H9 (cell line): ENCODE measurements around the gene SLC25A11. TPM values are rescaled to one million over a fixed set of nuclear protein-coding genes. Genes with fewer than 3 reads are reported as not detected.

Experiments used
- DNase-seq: peaks from one replicate; pipeline ENCODE4 v3.0.0-alpha.2; 2017
- H2AFZ ChIP-seq: one replicate; pipeline ENCODE4 v1.6.1; 2013; ENCODE audit warnings: mild to moderate bottlenecking, low read length, control low read depth, moderate library complexity
- H2AK5ac ChIP-seq: 2 replicates; pipeline ENCODE4 v1.6.1; 2013; ENCODE audit warnings: low read length, control low read depth, mixed read lengths; ENCODE audit not compliant: insufficient read length
- H2BK120ac ChIP-seq: one replicate; pipeline ENCODE4 v1.6.1; 2013; ENCODE audit warnings: low read depth, mild to moderate bottlenecking, low read length, control low read depth, inconsistent platforms; ENCODE audit not compliant: poor library complexity, severe bottlenecking
- H2BK12ac ChIP-seq: 2 replicates; pipeline ENCODE4 v1.6.1; 2013; ENCODE audit warnings: low read length, control low read depth, mixed read lengths, low read depth; ENCODE audit not compliant: insufficient read length
- H2BK15ac ChIP-seq: 2 replicates; pipeline ENCODE4 v1.6.1; 2013; ENCODE audit warnings: low read depth, low read length, control low read depth
- H2BK20ac ChIP-seq: one replicate; pipeline ENCODE4 v1.6.1; 2013; ENCODE audit warnings: low read depth, mild to moderate bottlenecking, low read length, control low read depth, inconsistent platforms; ENCODE audit not compliant: poor library complexity, severe bottlenecking
- H2BK5ac ChIP-seq: 2 replicates; pipeline ENCODE4 v1.6.1; 2013; ENCODE audit warnings: low read length, control low read depth, mixed read lengths; ENCODE audit not compliant: insufficient read length
- H3K14ac ChIP-seq: 2 replicates; pipeline ENCODE4 v1.6.1; 2013; ENCODE audit warnings: low read length, control low read depth; ENCODE audit not compliant: insufficient read depth
- H3K18ac ChIP-seq: 2 replicates; pipeline ENCODE4 v1.6.1; 2013; ENCODE audit warnings: low read depth, mild to moderate bottlenecking, mixed read lengths, low read length, control low read depth; ENCODE audit not compliant: insufficient read length
- H3K23ac ChIP-seq: 2 replicates; pipeline ENCODE4 v1.6.1; 2013; ENCODE audit warnings: low read length, control low read depth, mixed read lengths, low read depth; ENCODE audit not compliant: insufficient read length
- H3K23me2 ChIP-seq: 2 replicates; pipeline ENCODE4 v1.6.1; 2013; ENCODE audit warnings: low read depth, mild to moderate bottlenecking, mixed read lengths, low read length, control low read depth; ENCODE audit not compliant: insufficient read length, poor library complexity, severe bottlenecking
- H3K27ac ChIP-seq: 2 replicates; pipeline ENCODE4 v1.5.1; 2013; ENCODE audit warnings: low read length, control low read depth, mixed read lengths, low read depth; ENCODE audit not compliant: insufficient read length
- H3K27me3 ChIP-seq: 2 replicates; pipeline ENCODE4 v1.6.1; 2013; ENCODE audit warnings: low read length, control low read depth, inconsistent platforms; ENCODE audit not compliant: insufficient read depth
- H3K4ac ChIP-seq: 2 replicates; pipeline ENCODE4 v1.6.1; 2013; ENCODE audit warnings: low read depth, mild to moderate bottlenecking, control low read depth, inconsistent platforms, low read length, moderate library complexity
- H3K4me1 ChIP-seq: 2 replicates; pipeline ENCODE4 v1.6.1; 2013; ENCODE audit warnings: low read length, control low read depth, inconsistent platforms; ENCODE audit not compliant: insufficient read depth
- H3K4me2 ChIP-seq: 2 replicates; pipeline ENCODE4 v1.6.1; 2013; ENCODE audit warnings: low read length, control low read depth, mixed read lengths; ENCODE audit not compliant: insufficient read length, insufficient read depth
- H3K56ac ChIP-seq: 2 replicates; pipeline ENCODE4 v1.6.1; 2013; ENCODE audit warnings: low read depth, mild to moderate bottlenecking, mixed read lengths, low read length, control low read depth; ENCODE audit not compliant: insufficient read length
- H3K79me1 ChIP-seq: 2 replicates; pipeline ENCODE4 v1.6.1; 2013; ENCODE audit warnings: low read depth, mild to moderate bottlenecking, moderate library complexity, low read length, control low read depth, inconsistent platforms; ENCODE audit not compliant: insufficient read depth, poor library complexity, severe bottlenecking
- H3K79me2 ChIP-seq: 2 replicates; pipeline ENCODE4 v1.6.1; 2013; ENCODE audit warnings: low read length, control low read depth, inconsistent platforms; ENCODE audit not compliant: insufficient read depth
- H3K9ac ChIP-seq: 2 replicates; pipeline ENCODE4 v1.6.1; 2013; ENCODE audit warnings: low read length, control low read depth, mixed read lengths; ENCODE audit not compliant: insufficient read length; ENCODE audit errors: extremely low read depth
- H3K9me3 ChIP-seq: one replicate; pipeline ENCODE4 v1.6.1; 2013; ENCODE audit warnings: low read depth, low read length, inconsistent platforms; ENCODE audit not compliant: control insufficient read depth
- H3T11ph ChIP-seq: one replicate; pipeline ENCODE4 v1.6.1; 2013; ENCODE audit warnings: mild to moderate bottlenecking, low read length, control low read depth, inconsistent platforms
- H4K20me1 ChIP-seq: one replicate; pipeline ENCODE4 v1.6.1; 2013; ENCODE audit not compliant: control insufficient read depth, insufficient read length, insufficient read depth
- H4K5ac ChIP-seq: 2 replicates; pipeline ENCODE4 v1.6.1; 2013; ENCODE audit warnings: low read depth, mild to moderate bottlenecking, mixed read lengths, low read length, control low read depth; ENCODE audit not compliant: insufficient read length
- H4K8ac ChIP-seq: replicated peaks from 2 replicates; pipeline ENCODE4 v1.6.1; 2013; ENCODE audit warnings: low read length, control low read depth, mixed read lengths, low read depth; ENCODE audit not compliant: insufficient read length
- H4K91ac ChIP-seq: 2 replicates; pipeline ENCODE4 v1.6.1; 2013; ENCODE audit warnings: low read depth, mild to moderate bottlenecking, moderate library complexity, mixed read lengths, low read length, control low read depth; ENCODE audit not compliant: insufficient read length
- H3K27ac Mint-ChIP-seq, 3 experiments: 2 replicates in 2 of 3; 3 replicates in 1 of 3; pipeline ENCODE4 v1.8.0; 2020 to 2021; ENCODE audit warnings: mixed read lengths in 3 of 3, mild to moderate bottlenecking in 1 of 3, moderate library complexity in 1 of 3
- H3K27me3 Mint-ChIP-seq: 2 replicates; pipeline ENCODE4 v1.8.0; 2021; ENCODE audit warnings: low read depth, mild to moderate bottlenecking, moderate library complexity, mixed read lengths
- H3K36me3 Mint-ChIP-seq, 3 experiments: 2 replicates in 2 of 3; 3 replicates in 1 of 3; pipeline ENCODE4 v1.8.0; 2020 to 2021; ENCODE audit warnings: low read depth in 3 of 3, mixed read lengths in 3 of 3; ENCODE audit not compliant: insufficient read depth in 1 of 3
- H3K4me1 Mint-ChIP-seq, 2 experiments: 2 replicates each; pipeline ENCODE4 v1.8.0; 2020; ENCODE audit warnings: mixed read lengths in 2 of 2
- H3K4me3 Mint-ChIP-seq, 2 experiments: 2 replicates in 1 of 2; 3 replicates in 1 of 2; pipeline ENCODE4 v1.8.0; 2020 to 2021; ENCODE audit warnings: mild to moderate bottlenecking in 2 of 2, mixed read lengths in 2 of 2, moderate library complexity in 1 of 2
- H3K9me3 Mint-ChIP-seq, 2 experiments: 2 replicates in 1 of 2; 3 replicates in 1 of 2; pipeline ENCODE4 v1.8.0; 2020; ENCODE audit warnings: mild to moderate bottlenecking in 2 of 2, mixed read lengths in 2 of 2, moderate library complexity in 1 of 2
- CTCF ChIP-seq: fragments of 200-600 bp; sonication (generic); conservative IDR thresholded peaks from 3 replicates; pipeline ENCODE4 v1.8.0; 2021; ENCODE audit warnings: antibody characterized with exemption, mild to moderate bottlenecking
- WGBS: extraction: QIAGEN DNeasy Blood & Tissue Kit; methylation state at CpG from one replicate; pipeline ENCODE4 v1.1.7; 2013; ENCODE audit warnings: missing lambda C conversion rate, low lambda C conversion rate, mixed read lengths; ENCODE audit not compliant: insufficient read length; ENCODE audit errors: extremely low coverage; 5-methylcytosine and 5-hydroxymethylcytosine counted together
- total RNA-seq: library from RNA; stranded (reverse); gene quantifications from 2 replicates; pipeline ENCODE4 v1.2.1, GENCODE V29; 2021

Gene SLC25A11
- total RNA-seq, 1 experiment from 2014 or later, result 74.9 TPM

DNA sequence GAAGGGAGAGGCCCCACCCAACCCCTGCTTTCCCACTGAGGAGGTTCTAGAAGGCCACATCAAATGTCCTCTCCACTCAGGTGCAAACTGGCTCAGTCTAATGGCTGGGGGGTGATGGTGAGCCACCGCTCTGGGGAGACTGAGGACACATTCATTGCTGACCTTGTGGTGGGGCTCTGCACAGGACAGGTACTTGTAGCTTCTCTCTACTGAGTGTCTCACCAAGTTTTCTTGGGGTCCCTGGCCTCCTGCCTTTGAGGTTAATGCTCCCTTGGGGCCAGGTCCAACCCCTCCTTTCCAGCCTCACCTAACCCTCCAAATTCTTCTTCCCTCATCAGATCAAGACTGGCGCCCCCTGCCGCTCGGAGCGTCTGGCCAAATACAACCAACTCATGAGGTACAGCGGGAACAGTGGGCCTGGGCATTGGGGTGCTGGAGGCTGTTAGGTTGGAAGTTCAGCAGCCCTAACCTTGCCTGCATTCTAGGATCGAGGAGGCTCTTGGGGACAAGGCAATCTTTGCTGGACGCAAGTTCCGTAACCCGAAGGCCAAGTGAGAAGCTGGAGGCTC is 16.7 kb upstream of the SLC25A11 start:
- Histone ChIP-seq H3K4ac (no peak overlapping the region), H4K91ac (no peak overlapping the region), H2BK15ac (no peak overlapping the region), H4K20me1 (no peaks in the 10 kb centered on the region), H3K23ac (no peak overlapping the region), H3K4me1 (peaks cover 3% of the 10 kb centered on the region; the same call in 1 of the 2 replicates), H3K79me2 (no peaks in the 10 kb centered on the region; the same call in 1 of the 2 replicates), H3K79me1 (no peaks in the 10 kb centered on the region), H4K8ac (no peak overlapping the region), H2BK5ac (no peak overlapping the region), H3K14ac (no peak overlapping the region), H2AFZ (no peak overlapping the region), H3K9me3 (no peaks in the 10 kb centered on the region), H3T11ph (no peak overlapping the region), H3K27me3 (no peaks in the 10 kb centered on the region), H4K5ac (no peak overlapping the region), H3K23me2 (no peaks in the 10 kb centered on the region), H3K4me2 (no peak overlapping the region), H2AK5ac (no peak overlapping the region), H2BK20ac (no peak overlapping the region), H3K56ac (no peak overlapping the region), H3K18ac (no peak overlapping the region), H3K9ac (no peak overlapping the region), H3K27ac (no peak overlapping the region), H2BK120ac (no peak overlapping the region), H2BK12ac (no peak overlapping the region)
- peak; percentile 71 for TF ChIP-seq CTCF
- peak; percentile 86 for DNase-seq
- no peak overlapping the region for H3K27ac Mint-ChIP-seq
- no peak overlapping the region for H3K4me3 Mint-ChIP-seq
- peaks cover 9 to 28% (median 22%) of the 10 kb centered on the region in 3 experiments; a peak in 6 of 7 replicates for H3K36me3 Mint-ChIP-seq
- H3K27me3 Mint-ChIP-seq, result no peaks in the 10 kb centered on the region; the same call in 1 of the 2 replicates
- no peaks in the 10 kb centered on the region for H3K9me3 Mint-ChIP-seq
- H3K4me1 Mint-ChIP-seq, result peaks cover 28 to 29% of the 10 kb centered on the region in 2 experiments
- WGBS, result no CpG with 5 or more reads among the region's 10 CpGs
